Neural progenitor cell (in vitro differentiated cells): ENCODE results near the gene FARP1. TPM values are rescaled to one million over a fixed set of nuclear protein-coding genes. Genes with fewer than 3 reads are reported as not detected.
A peak's percentile ranks its signal among the peaks of the same experiment; 100 is the strongest.

ENCODE experiments used
- DNase-seq: peaks from one replicate; pipeline ENCODE4 v3.0.0-alpha.2; 2016; ENCODE audit warnings: low spot score
- H2AFZ ChIP-seq: fragments of 200-600 bp; sonication (generic); replicated peaks from 2 replicates; pipeline ENCODE4 v1.6.1; 2016; ENCODE audit warnings: antibody characterized with exemption
- H3F3A ChIP-seq: fragments of 200-600 bp; sonication (generic); 2 replicates; pipeline ENCODE4 v1.6.1; 2016; ENCODE audit warnings: antibody characterized with exemption, low read depth
- H3K27ac ChIP-seq: fragments of 200-600 bp; sonication (generic); 2 replicates; pipeline ENCODE4 v1.5.1; 2016; ENCODE audit warnings: mild to moderate bottlenecking
- H3K27me3 ChIP-seq: fragments of 200-600 bp; sonication (generic); 2 replicates; pipeline ENCODE4 v1.6.1; 2016; ENCODE audit warnings: mild to moderate bottlenecking, moderate library complexity
- H3K36me3 ChIP-seq: fragments of 200-600 bp; sonication (generic); 2 replicates; pipeline ENCODE4 v1.5.1; 2016
- H3K4me1 ChIP-seq: fragments of 200-600 bp; sonication (generic); 2 replicates; pipeline ENCODE4 v1.6.1; 2016; ENCODE audit warnings: mixed run types
- H3K4me2 ChIP-seq: fragments of 200-600 bp; sonication (generic); 2 replicates; pipeline ENCODE4 v1.6.1; 2016
- H3K4me3 ChIP-seq: fragments of 200-600 bp; sonication (generic); 2 replicates; pipeline ENCODE4 v1.5.1; 2016
- H3K79me2 ChIP-seq: fragments of 200-600 bp; sonication (generic); 2 replicates; pipeline ENCODE4 v1.6.1; 2016; ENCODE audit warnings: low read depth
- H3K9ac ChIP-seq: fragments of 200-600 bp; sonication (generic); 2 replicates; pipeline ENCODE4 v1.6.1; 2016
- H3K9me3 ChIP-seq: fragments of 200-600 bp; sonication (generic); 2 replicates; pipeline ENCODE4 v1.5.1; 2016; ENCODE audit warnings: low read depth
- H4K20me1 ChIP-seq: fragments of 200-600 bp; sonication (generic); 2 replicates; pipeline ENCODE4 v1.6.1; 2016; ENCODE audit warnings: low read depth
- H3K27ac Mint-ChIP-seq: 3 replicates; pipeline ENCODE4 v1.8.0; 2021; ENCODE audit warnings: mixed read lengths
- H3K27me3 Mint-ChIP-seq: 2 replicates; pipeline ENCODE4 v1.8.0; 2022; ENCODE audit warnings: low read depth, mild to moderate bottlenecking, inconsistent platforms, moderate library complexity, mixed read lengths; ENCODE audit not compliant: insufficient read depth
- H3K36me3 Mint-ChIP-seq: 3 replicates; pipeline ENCODE4 v1.8.0; 2021; ENCODE audit warnings: mixed read lengths
- H3K4me1 Mint-ChIP-seq: 3 replicates; pipeline ENCODE4 v1.8.0; 2021; ENCODE audit warnings: mixed read lengths
- H3K4me3 Mint-ChIP-seq: 3 replicates; pipeline ENCODE4 v1.8.0; 2021; ENCODE audit warnings: mild to moderate bottlenecking, moderate library complexity, mixed read lengths
- H3K9me3 Mint-ChIP-seq: 3 replicates; pipeline ENCODE4 v1.8.0; 2020; ENCODE audit warnings: mixed read lengths
- EZH2 ChIP-seq: fragments of 200-600 bp; sonication (generic); IDR thresholded peaks from 2 replicates; pipeline ENCODE4 v1.6.1; 2017; ENCODE audit warnings: antibody characterized with exemption, mild to moderate bottlenecking, moderate library complexity
- EZH2phosphoT487 ChIP-seq: fragments of 200-600 bp; sonication (generic); IDR thresholded peaks from 2 replicates; pipeline ENCODE4 v1.6.1; 2017; ENCODE audit warnings: antibody characterized with exemption
- total RNA-seq: library from RNA; depleted of rRNA; stranded (reverse); fragments of >200 nt; gene quantifications from 2 replicates; pipeline ENCODE4 v1.2.3, GENCODE V29; 2015; ENCODE audit warnings: low replicate concordance
- TF ChIP-seq, protein P1 (sequence below): fragments of 200-600 bp; sonication (generic); IDR thresholded peaks from 2 replicates; pipeline ENCODE4 v1.5.1; 2017; ENCODE audit warnings: antibody characterized with exemption, mild to moderate bottlenecking

FARP1 gene
- total RNA-seq, 1 donor from 2014 or later = 78.0 TPM

DNA sequence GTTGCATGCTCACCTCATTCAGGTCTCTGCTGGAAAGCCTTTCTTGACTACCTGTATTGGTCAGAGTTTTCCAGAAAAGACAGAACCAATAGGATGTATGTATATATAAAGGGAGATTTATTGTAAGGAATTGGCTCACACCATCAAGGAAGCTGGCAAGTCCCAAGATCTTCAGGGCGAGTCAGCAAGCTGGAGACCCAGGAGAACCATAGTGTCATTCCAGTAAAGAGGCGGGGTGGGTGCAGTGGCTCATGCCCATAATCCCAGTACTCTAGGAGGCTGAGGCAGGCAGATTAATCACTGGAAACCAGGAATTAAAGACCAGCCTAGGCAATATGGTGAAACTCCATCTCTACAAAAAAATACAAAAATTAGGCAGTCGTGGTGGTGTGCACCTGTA is 30.4 kb upstream of the FARP1 start:
- Histone ChIP-seq H3K4me3 (no peak overlapping the region), H3K4me1 (no peaks in the 10 kb centered on the region), H3F3A (no peaks in the 10 kb centered on the region), H3K36me3 (no peaks in the 10 kb centered on the region), H3K79me2 (no peaks in the 10 kb centered on the region), H3K27me3 (no peaks in the 10 kb centered on the region), H4K20me1 (no peaks in the 10 kb centered on the region), H2AFZ (no peak overlapping the region), H3K9ac (no peak overlapping the region), H3K27ac (no peak overlapping the region), H3K9me3 (no peaks in the 10 kb centered on the region), H3K4me2 (no peak overlapping the region)
- Mint-ChIP-seq H3K36me3 (no peaks in the 10 kb centered on the region), H3K9me3 (peaks cover 2% of the 10 kb centered on the region), H3K4me1 (peaks cover 2% of the 10 kb centered on the region), H3K27me3 (peaks cover 4% of the 10 kb centered on the region), H3K4me3 (no peak overlapping the region), H3K27ac (no peak overlapping the region)
- no peak for DNase-seq
- TF ChIP-seq EZH2 = no peak
- TF ChIP-seq, protein P1, sequence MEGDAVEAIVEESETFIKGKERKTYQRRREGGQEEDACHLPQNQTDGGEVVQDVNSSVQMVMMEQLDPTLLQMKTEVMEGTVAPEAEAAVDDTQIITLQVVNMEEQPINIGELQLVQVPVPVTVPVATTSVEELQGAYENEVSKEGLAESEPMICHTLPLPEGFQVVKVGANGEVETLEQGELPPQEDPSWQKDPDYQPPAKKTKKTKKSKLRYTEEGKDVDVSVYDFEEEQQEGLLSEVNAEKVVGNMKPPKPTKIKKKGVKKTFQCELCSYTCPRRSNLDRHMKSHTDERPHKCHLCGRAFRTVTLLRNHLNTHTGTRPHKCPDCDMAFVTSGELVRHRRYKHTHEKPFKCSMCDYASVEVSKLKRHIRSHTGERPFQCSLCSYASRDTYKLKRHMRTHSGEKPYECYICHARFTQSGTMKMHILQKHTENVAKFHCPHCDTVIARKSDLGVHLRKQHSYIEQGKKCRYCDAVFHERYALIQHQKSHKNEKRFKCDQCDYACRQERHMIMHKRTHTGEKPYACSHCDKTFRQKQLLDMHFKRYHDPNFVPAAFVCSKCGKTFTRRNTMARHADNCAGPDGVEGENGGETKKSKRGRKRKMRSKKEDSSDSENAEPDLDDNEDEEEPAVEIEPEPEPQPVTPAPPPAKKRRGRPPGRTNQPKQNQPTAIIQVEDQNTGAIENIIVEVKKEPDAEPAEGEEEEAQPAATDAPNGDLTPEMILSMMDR = no peak
- TF ChIP-seq EZH2phosphoT487 = no peak

GRCh38 chr13:98118865-98119264 is 24.0 kb upstream of the FARP1 start:
- Histone ChIP-seq H3K4me3 (no peak overlapping the region), H4K20me1 (no peaks in the 10 kb centered on the region), H3K36me3 (no peaks in the 10 kb centered on the region), H3K79me2 (no peaks in the 10 kb centered on the region), H3K27me3 (no peaks in the 10 kb centered on the region), H2AFZ (no peak overlapping the region), H3K9ac (no peak overlapping the region), H3F3A (no peaks in the 10 kb centered on the region), H3K27ac (no peak overlapping the region), H3K4me1 (no peaks in the 10 kb centered on the region), H3K4me2 (no peak overlapping the region), H3K9me3 (no peaks in the 10 kb centered on the region)
- peak overlapping the region; percentile 35 for H3K4me3 Mint-ChIP-seq
- TF ChIP-seq, protein P1 = no peak
- TF ChIP-seq EZH2phosphoT487 = no peak
- TF ChIP-seq EZH2 = no peak
- DNase-seq = no peak
- peaks cover 6% of the 10 kb centered on the region for H3K9me3 Mint-ChIP-seq
- peaks cover 5% of the 10 kb centered on the region for H3K4me1 Mint-ChIP-seq
- no peaks in the 10 kb centered on the region for H3K36me3 Mint-ChIP-seq
- peaks cover 10% of the 10 kb centered on the region for H3K27me3 Mint-ChIP-seq
- no peak overlapping the region for H3K27ac Mint-ChIP-seq

GRCh38 chr13:98123176-98123575 is 19.7 kb upstream of the FARP1 start:
- no peaks in the 10 kb centered on the region for H3K36me3 Mint-ChIP-seq

More at GRCh38 chr13:98123176-98123575, 19.7 kb upstream of the FARP1 start:
- Histone ChIP-seq H2AFZ (no peak overlapping the region), H3K9me3 (no peaks in the 10 kb centered on the region), H3K27me3 (no peaks in the 10 kb centered on the region), H4K20me1 (no peaks in the 10 kb centered on the region), H3K79me2 (no peaks in the 10 kb centered on the region), H3K4me3 (no peak overlapping the region), H3K36me3 (no peaks in the 10 kb centered on the region), H3F3A (no peaks in the 10 kb centered on the region), H3K27ac (no peak overlapping the region), H3K4me2 (no peak overlapping the region), H3K4me1 (no peaks in the 10 kb centered on the region), H3K9ac (no peak overlapping the region)
- no peak for DNase-seq
- Mint-ChIP-seq H3K9me3 (peaks cover 10% of the 10 kb centered on the region), H3K27ac (no peak overlapping the region), H3K4me3 (no peak overlapping the region), H3K4me1 (no peaks in the 10 kb centered on the region), H3K27me3 (peaks cover 12% of the 10 kb centered on the region)
- TF ChIP-seq, protein P1 = no peak
